Mesothelial cell of epicardium (in vitro differentiated cells): ENCODE results near the gene MRPL11. TPM values are rescaled to one million over a fixed set of nuclear protein-coding genes. Genes with fewer than 3 reads are reported as not detected.
"Not testable (repeated sequence)": the region's sequence is repeated elsewhere in the genome, so short reads cannot be mapped to it uniquely, and the experiment has no call there.

Experiments
- DNase-seq, 2 experiments: peaks; one replicate each; pipeline ENCODE4 v3.0.0; 2021; ENCODE audit warnings: low spot score in 2 of 2; ENCODE audit not compliant: unreplicated experiment in 2 of 2
- H3K27ac Mint-ChIP-seq: 2 replicates; pipeline ENCODE4 v1.8.0; 2021; ENCODE audit warnings: mixed read lengths
- H3K27me3 Mint-ChIP-seq: 2 replicates; pipeline ENCODE4 v1.8.0; 2021; ENCODE audit warnings: low read depth, mixed read lengths
- H3K36me3 Mint-ChIP-seq: 2 replicates; pipeline ENCODE4 v1.8.0; 2021; ENCODE audit warnings: mixed read lengths
- H3K4me1 Mint-ChIP-seq: 2 replicates; pipeline ENCODE4 v1.8.0; 2021; ENCODE audit warnings: mixed read lengths
- H3K4me3 Mint-ChIP-seq: 2 replicates; pipeline ENCODE4 v1.8.0; 2021; ENCODE audit warnings: mild to moderate bottlenecking, moderate library complexity, mixed read lengths
- H3K9me3 Mint-ChIP-seq: 2 replicates; pipeline ENCODE4 v1.8.0; 2021; ENCODE audit warnings: mixed read lengths
- CTCF ChIP-seq: fragments of 200-600 bp; sonication (generic); IDR thresholded peaks from one replicate; pipeline ENCODE4 v1.5.0; 2021; ENCODE audit warnings: antibody characterized with exemption; ENCODE audit not compliant: unreplicated experiment
- total RNA-seq: library from RNA; stranded (reverse); gene quantifications from 3 replicates; pipeline ENCODE4 v1.2.1, GENCODE V29; 2021

Gene MRPL11
- total RNA-seq, 1 donor from 2014 or later = 49.7 TPM

GRCh38 chr11:66465373-66466224 lies 27.0 kb upstream of the MRPL11 start:
- Mint-ChIP-seq H3K4me3 (peak overlapping the region; percentile 87), H3K36me3 (no peaks in the 10 kb centered on the region), H3K27me3 (no peaks in the 10 kb centered on the region), H3K4me1 (peaks cover 6% of the 10 kb centered on the region), H3K9me3 (peaks cover 13% of the 10 kb centered on the region), H3K27ac (peak overlapping the region; percentile 82)
- no peak for DNase-seq
- no peak for TF ChIP-seq CTCF

GRCh38 chr11:66464916-66465315 lies 26.3 kb upstream of the MRPL11 start:
- Mint-ChIP-seq H3K4me1 (peaks cover 6% of the 10 kb centered on the region), H3K36me3 (no peaks in the 10 kb centered on the region), H3K4me3 (no peak overlapping the region), H3K27me3 (no peaks in the 10 kb centered on the region), H3K9me3 (peaks cover 13% of the 10 kb centered on the region), H3K27ac (peak overlapping the region; percentile 59)
- no peak for TF ChIP-seq CTCF
- no peak for DNase-seq

- H3K4me3 Mint-ChIP-seq, H3K27ac Mint-ChIP-seq, H3K27me3 Mint-ChIP-seq, DNase-seq, H3K4me1 Mint-ChIP-seq, H3K36me3 Mint-ChIP-seq: not testable (repeated sequence)
- H3K9me3 Mint-ChIP-seq = peaks cover 13% of the 10 kb centered on the region
Measured at GRCh38 chr11:66464116-66464515, 25.5 kb upstream of the MRPL11 start.

- no peak overlapping the region for H3K4me3 Mint-ChIP-seq
- no peaks in the 10 kb centered on the region for H3K27me3 Mint-ChIP-seq
- H3K9me3 Mint-ChIP-seq = peaks cover 13% of the 10 kb centered on the region
- peaks cover 3% of the 10 kb centered on the region for H3K4me1 Mint-ChIP-seq
- no peaks in the 10 kb centered on the region for H3K36me3 Mint-ChIP-seq
- no peak for DNase-seq
- TF ChIP-seq CTCF = no peak
- H3K27ac Mint-ChIP-seq = no peak overlapping the region
Measured at GRCh38 chr11:66462911-66463310, 24.3 kb upstream of the MRPL11 start.

- no peaks in the 10 kb centered on the region for H3K27me3 Mint-ChIP-seq
- no peak for DNase-seq
- H3K4me3 Mint-ChIP-seq = no peak overlapping the region
- no peaks in the 10 kb centered on the region for H3K4me1 Mint-ChIP-seq
- H3K27ac Mint-ChIP-seq = no peak overlapping the region
- H3K36me3 Mint-ChIP-seq = no peaks in the 10 kb centered on the region
- H3K9me3 Mint-ChIP-seq = peaks cover 13% of the 10 kb centered on the region
- TF ChIP-seq CTCF = no peak
Measured at GRCh38 chr11:66462010-66462409, 23.4 kb upstream of the MRPL11 start.

- H3K9me3 Mint-ChIP-seq = peaks cover 13% of the 10 kb centered on the region
- no peak overlapping the region for H3K4me3 Mint-ChIP-seq
- no peak for TF ChIP-seq CTCF
- H3K27me3 Mint-ChIP-seq = peaks cover 2% of the 10 kb centered on the region
- no peak for DNase-seq
- peaks cover 7% of the 10 kb centered on the region for H3K4me1 Mint-ChIP-seq
- no peaks in the 10 kb centered on the region for H3K36me3 Mint-ChIP-seq
- H3K27ac Mint-ChIP-seq = no peak overlapping the region
Measured at GRCh38 chr11:66459138-66459778, 20.6 kb upstream of the MRPL11 start.
